Ishikawa (cell line): Measurements from ENCODE around the gene TRIO.

ENCODE experiments used
- CEBPB ChIP-seq: IDR thresholded peaks from 2 replicates; pipeline ENCODE4 v1.6.1; 2012
- CREB1 ChIP-seq: IDR thresholded peaks from 2 replicates; pipeline ENCODE4 v1.6.1; 2012; ENCODE audit warnings: low read depth
- EGR1 ChIP-seq: IDR thresholded peaks from 2 replicates; pipeline ENCODE4 v1.6.1; 2012
- EP300 ChIP-seq: IDR thresholded peaks from 2 replicates; pipeline ENCODE4 v1.6.1; 2012; ENCODE audit warnings: borderline replicate concordance
- FOXM1 ChIP-seq: IDR thresholded peaks from 2 replicates; pipeline ENCODE4 v1.6.1; 2012; ENCODE audit warnings: low read depth, borderline replicate concordance
- MAX ChIP-seq: IDR thresholded peaks from 2 replicates; pipeline ENCODE4 v1.6.1; 2012
- NFIC ChIP-seq: IDR thresholded peaks from 2 replicates; pipeline ENCODE4 v1.6.1; 2012
- RAD21 ChIP-seq: IDR thresholded peaks from 2 replicates; pipeline ENCODE4 v1.6.1; 2012; ENCODE audit warnings: low read depth
- REST ChIP-seq: IDR thresholded peaks from 2 replicates; pipeline ENCODE4 v1.6.1; 2012; ENCODE audit warnings: low read depth, mild to moderate bottlenecking
- TAF1 ChIP-seq: IDR thresholded peaks from 2 replicates; pipeline ENCODE4 v1.6.1; 2012; ENCODE audit warnings: low read depth, mild to moderate bottlenecking
- TCF12 ChIP-seq: IDR thresholded peaks from 2 replicates; pipeline ENCODE4 v1.6.1; 2012; ENCODE audit warnings: low read depth
- TEAD4 ChIP-seq: IDR thresholded peaks from 2 replicates; pipeline ENCODE4 v1.6.1; 2012
- USF1 ChIP-seq: IDR thresholded peaks from 2 replicates; pipeline ENCODE4 v1.6.1; 2012
- YY1 ChIP-seq: IDR thresholded peaks from 2 replicates; pipeline ENCODE4 v1.6.1; 2012; ENCODE audit warnings: low read depth
- ZBTB7A ChIP-seq: IDR thresholded peaks from 2 replicates; pipeline ENCODE4 v1.6.1; 2012; ENCODE audit warnings: low read depth

Gene TRIO

GRCh38 chr5:14439087-14439871 is 296.1 kb downstream of the TRIO start:
- TF ChIP-seq FOXM1 (no peak), CEBPB (no peak), MAX (no peak), EP300 (no peak), ZBTB7A (no peak), TAF1 (no peak), TEAD4 (no peak), CREB1 (no peak), REST (no peak), RAD21 (no peak), USF1 (no peak), EGR1 (no peak), TCF12 (no peak), NFIC (no peak), YY1 (no peak)

GRCh38 chr5:14440223-14440581 is 297.1 kb downstream of the TRIO start:
- TF ChIP-seq TEAD4 (no peak), TCF12 (no peak), EP300 (no peak)

- no peak for TF ChIP-seq CREB1
- no peak for TF ChIP-seq YY1
- TF ChIP-seq USF1: no peak
- TF ChIP-seq EGR1: no peak
- TF ChIP-seq ZBTB7A: no peak
- TF ChIP-seq FOXM1: no peak
- no peak for TF ChIP-seq EP300
- no peak for TF ChIP-seq REST
- TF ChIP-seq CEBPB: no peak
- TF ChIP-seq TAF1: no peak
- TF ChIP-seq TEAD4: no peak
- no peak for TF ChIP-seq RAD21
- no peak for TF ChIP-seq NFIC
- no peak for TF ChIP-seq TCF12
- TF ChIP-seq MAX: no peak; the same call in 1 of the 2 replicates
Measured at GRCh38 chr5:14440582-14441431, 297.7 kb downstream of the TRIO start.

GRCh38 chr5:14441641-14442040 is 298.5 kb downstream of the TRIO start:
- TF ChIP-seq FOXM1: no peak
- TF ChIP-seq TAF1: no peak
- no peak for TF ChIP-seq REST
- TF ChIP-seq YY1: no peak
- TF ChIP-seq ZBTB7A: no peak
- TF ChIP-seq RAD21: no peak
- no peak for TF ChIP-seq EGR1
- no peak for TF ChIP-seq TEAD4
- no peak for TF ChIP-seq MAX
- TF ChIP-seq EP300: no peak
- no peak for TF ChIP-seq TCF12
- TF ChIP-seq USF1: no peak
- no peak for TF ChIP-seq CEBPB
- no peak for TF ChIP-seq CREB1
